H1 (cell line): Measurements from ENCODE around the gene PACS1.

Experiments used
- ATF2 ChIP-seq: IDR thresholded peaks from 2 replicates; pipeline ENCODE4 v1.6.1; 2012; ENCODE audit warnings: low read length, inconsistent platforms
- CEBPB ChIP-seq: IDR thresholded peaks from 2 replicates; pipeline ENCODE4 v1.6.1; 2012; ENCODE audit warnings: low read depth, low read length
- CREB1 ChIP-seq: IDR thresholded peaks from 2 replicates; pipeline ENCODE4 v1.6.1; 2012; ENCODE audit warnings: inconsistent platforms
- CTCF ChIP-seq, 3 experiments: IDR thresholded peaks; 1 replicate in 2 of 3; 2 replicates in 1 of 3; pipeline versions ENCODE4 v1.5.1 to v1.6.1; 2011; ENCODE audit warnings: low read length in 3 of 3, mild to moderate bottlenecking in 3 of 3, inconsistent platforms in 2 of 3, low read depth in 1 of 3, moderate library complexity in 1 of 3; ENCODE audit not compliant: insufficient read depth in 1 of 3; ENCODE audit errors: control extremely low read depth in 1 of 3
- EP300 ChIP-seq, 2 experiments: IDR thresholded peaks; 1 replicate in 1 of 2; 2 replicates in 1 of 2; pipeline ENCODE4 v1.6.1; 2011 to 2012; ENCODE audit warnings: low read depth in 2 of 2, low read length in 2 of 2, mild to moderate bottlenecking in 2 of 2, borderline replicate concordance in 1 of 2, inconsistent platforms in 1 of 2, moderate library complexity in 1 of 2
- HDAC6 ChIP-seq: IDR thresholded peaks from one replicate; pipeline ENCODE4 v1.7.1; 2012; ENCODE audit warnings: low read depth, mild to moderate bottlenecking, inconsistent platforms, low read length, moderate library complexity
- JUND ChIP-seq: IDR thresholded peaks from 2 replicates; pipeline ENCODE4 v1.6.1; 2011; ENCODE audit warnings: mild to moderate bottlenecking, improper control_type of control experiment, low read length
- KDM1A ChIP-seq: fragments of 200-600, 300-600 bp; sonication (generic); IDR thresholded peaks from 2 replicates; pipeline ENCODE4 v1.7.1; 2016; ENCODE audit warnings: mild to moderate bottlenecking, low read length, borderline replicate concordance
- MAX ChIP-seq: IDR thresholded peaks from 2 replicates; pipeline ENCODE4 v1.6.1; 2012; ENCODE audit warnings: inconsistent platforms
- POLR2A ChIP-seq, 2 experiments: IDR thresholded peaks; 1 replicate in 1 of 2; 2 replicates in 1 of 2; pipeline ENCODE4 v1.6.1; 2011; ENCODE audit warnings: low read depth in 2 of 2, low read length in 2 of 2, mild to moderate bottlenecking in 2 of 2; ENCODE audit errors: control extremely low read depth in 1 of 2
- RAD21 ChIP-seq, 2 experiments: IDR thresholded peaks in 1 of 2; conservative IDR thresholded peaks in 1 of 2; 2 replicates each; pipeline ENCODE4 v1.6.1; 2011; ENCODE audit warnings: low read depth in 2 of 2, low read length in 2 of 2, improper control_type of control experiment in 1 of 2, inconsistent platforms in 1 of 2, mild to moderate bottlenecking in 1 of 2, moderate library complexity in 1 of 2
- USF2 ChIP-seq: IDR thresholded peaks from 2 replicates; pipeline ENCODE4 v1.6.1; 2011; ENCODE audit warnings: low read length, improper control_type of control experiment
- ZNF274 ChIP-seq: IDR thresholded peaks from 2 replicates; pipeline ENCODE4 v1.7.0; 2012; ENCODE audit warnings: low read length, borderline replicate concordance; ENCODE audit errors: extremely low read depth

- no peak for TF ChIP-seq CTCF (IDR thresholded peaks at IDR 0.05; ENCODE audit: control extremely low read depth in 1 of 3, insufficient read depth in 1 of 3, low read depth in 1 of 3, low read length in 3 of 3)
- TF ChIP-seq ATF2 = no peak
- no peak for TF ChIP-seq CREB1
- no peak for TF ChIP-seq MAX
- TF ChIP-seq CEBPB = no peak
- TF ChIP-seq USF2 = no peak
- no peak for TF ChIP-seq JUND
- no peak for TF ChIP-seq KDM1A
- TF ChIP-seq EP300 (IDR thresholded peaks at IDR 0.05; ENCODE audit: borderline replicate concordance in 1 of 2, low read depth in 2 of 2, low read length in 2 of 2) = no peak
- TF ChIP-seq POLR2A (IDR thresholded peaks at IDR 0.05; ENCODE audit: control extremely low read depth in 1 of 2, low read depth in 2 of 2, low read length in 2 of 2) = no peak
- TF ChIP-seq ZNF274 = no peak
- no peak for TF ChIP-seq HDAC6
- TF ChIP-seq RAD21 (IDR thresholded peaks at IDR 0.05 in 1 of 2, conservative IDR thresholded peaks at IDR 0.05 in 1 of 2; ENCODE audit: low read depth in 2 of 2, low read length in 2 of 2) = no peak
Observed at GRCh38 chr11:66293777-66294625, 223.9 kb downstream of the PACS1 start.
